ENCODE results near the gene AKR1B15. TPM values are rescaled to one million over a fixed set of nuclear protein-coding genes. Genes with fewer than 3 reads are reported as not detected.
"Not testable (repeated sequence)": the region's sequence is repeated elsewhere in the genome, so short reads cannot be mapped to it uniquely, and the experiment has no call there.

Gene AKR1B15
- total RNA-seq, 1 donor from 2014 or later, result not detected

DNA sequence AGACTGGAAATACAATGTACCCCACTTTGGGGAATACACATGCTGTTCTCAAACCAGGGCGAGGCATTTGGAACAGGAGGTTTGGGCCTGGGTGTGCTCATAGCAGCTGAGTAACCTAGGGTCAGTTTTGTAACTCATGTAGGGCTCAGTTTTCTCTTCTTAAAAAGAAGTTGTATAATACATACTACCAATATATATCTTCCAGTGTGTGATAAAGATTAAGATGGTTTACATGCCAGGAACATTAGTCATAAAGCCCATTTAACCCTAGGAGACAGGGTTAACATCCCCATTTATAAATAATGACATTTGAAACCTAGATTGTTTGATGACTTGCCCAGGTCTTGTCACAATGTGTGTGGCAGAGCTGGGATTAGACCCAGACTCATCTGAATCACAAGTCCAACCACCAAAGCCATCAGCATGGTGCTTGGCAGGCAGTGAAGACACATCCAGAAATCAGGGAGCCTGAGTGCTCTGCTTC, 15.6 kb upstream of the AKR1B15 start:
- H3K36me3 Mint-ChIP-seq (ENCODE audit: low read depth), result no peaks in the 10 kb centered on the region
- peaks cover 10% of the 10 kb centered on the region for H3K27me3 Mint-ChIP-seq (ENCODE audit: low read depth)
- no peak overlapping the region for H3K4me3 Mint-ChIP-seq
- no peak for DNase-seq (ENCODE audit: low read depth, low spot score)
- TF ChIP-seq CTCF (conservative IDR thresholded peaks at IDR 0.05), result no peak
- no peaks in the 10 kb centered on the region for H3K9me3 Mint-ChIP-seq
- H3K4me1 Mint-ChIP-seq, result no peaks in the 10 kb centered on the region
- no peak overlapping the region for H3K27ac Mint-ChIP-seq (ENCODE audit: unreplicated experiment)

DNA sequence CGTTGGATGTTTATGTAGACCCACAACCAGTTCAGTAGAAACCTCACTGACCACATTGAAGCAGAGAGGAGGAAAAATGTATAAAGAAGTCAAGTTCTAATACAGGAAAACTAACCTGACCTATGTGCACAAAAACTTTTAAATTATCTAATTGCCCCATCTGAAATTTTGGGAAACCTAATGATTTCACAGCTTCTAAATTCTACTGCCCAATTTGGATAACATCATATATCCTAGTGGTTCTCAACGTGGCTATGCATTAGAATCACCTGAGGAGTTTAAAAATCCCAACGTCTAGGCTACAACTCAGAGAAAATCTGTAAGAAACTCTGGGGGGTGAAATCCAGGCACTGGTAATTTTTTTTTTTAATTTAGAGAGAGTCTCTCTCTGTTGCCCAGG, 14.3 kb upstream of the AKR1B15 start:
- no peaks in the 10 kb centered on the region for H3K9me3 Mint-ChIP-seq
- no peaks in the 10 kb centered on the region for H3K4me1 Mint-ChIP-seq
- no peak overlapping the region for H3K4me3 Mint-ChIP-seq
- DNase-seq (ENCODE audit: low read depth, low spot score), result no peak
- H3K27ac Mint-ChIP-seq (ENCODE audit: unreplicated experiment), result no peak overlapping the region
- H3K27me3 Mint-ChIP-seq (ENCODE audit: low read depth), result peaks cover 8% of the 10 kb centered on the region
- TF ChIP-seq CTCF (conservative IDR thresholded peaks at IDR 0.05), result no peak
- H3K36me3 Mint-ChIP-seq (ENCODE audit: low read depth), result no peaks in the 10 kb centered on the region

DNA sequence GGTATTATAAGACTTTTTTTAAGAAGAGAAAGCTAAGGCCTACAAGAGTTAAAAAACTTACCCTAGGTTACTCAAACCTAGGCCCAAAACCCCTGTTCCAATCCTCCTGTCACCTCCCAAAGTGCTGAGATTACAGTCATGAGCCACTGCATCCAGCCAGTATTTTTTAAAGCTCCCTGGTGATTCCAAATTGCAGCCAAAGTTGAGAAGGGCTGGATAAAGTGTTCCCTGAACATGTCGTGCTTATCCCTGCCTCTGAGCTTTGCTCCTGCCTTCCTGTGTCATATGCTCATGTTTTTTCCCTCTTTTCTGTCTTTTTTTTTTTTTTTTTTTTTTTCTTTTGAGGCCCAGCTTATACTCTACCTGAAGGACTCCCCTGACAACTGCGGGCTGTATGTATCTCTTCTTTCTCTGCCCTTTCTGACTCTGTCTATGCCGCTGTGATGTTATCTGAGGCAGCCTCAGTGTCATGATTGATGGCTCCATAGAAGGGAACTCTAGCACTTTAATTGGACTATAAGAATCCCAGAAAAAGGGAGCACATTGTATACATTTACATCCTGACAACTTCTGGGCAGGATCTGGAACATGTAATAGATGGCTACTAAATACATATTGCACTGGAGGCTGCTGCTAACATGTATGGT, 13.5 kb upstream of the AKR1B15 start:
- no peak for DNase-seq (ENCODE audit: low read depth, low spot score)
- H3K27ac Mint-ChIP-seq (ENCODE audit: unreplicated experiment), result no peak overlapping the region
- peaks cover 7% of the 10 kb centered on the region for H3K27me3 Mint-ChIP-seq (ENCODE audit: low read depth)
- no peak overlapping the region for H3K4me3 Mint-ChIP-seq
- H3K36me3 Mint-ChIP-seq (ENCODE audit: low read depth), result no peaks in the 10 kb centered on the region
- H3K9me3 Mint-ChIP-seq, result no peaks in the 10 kb centered on the region
- no peak for TF ChIP-seq CTCF (conservative IDR thresholded peaks at IDR 0.05)
- no peaks in the 10 kb centered on the region for H3K4me1 Mint-ChIP-seq

GRCh38 chr7:134535919-134536299, 13.0 kb upstream of the AKR1B15 start:
- H3K36me3 Mint-ChIP-seq (ENCODE audit: low read depth), result no peaks in the 10 kb centered on the region

GRCh38 chr7:134536558-134536957, 12.4 kb upstream of the AKR1B15 start:
- not testable (repeated sequence) for H3K4me3 Mint-ChIP-seq; DNase-seq (ENCODE audit: low read depth, low spot score); H3K27ac Mint-ChIP-seq (ENCODE audit: unreplicated experiment); H3K9me3 Mint-ChIP-seq; H3K4me1 Mint-ChIP-seq; H3K36me3 Mint-ChIP-seq (ENCODE audit: low read depth)
- peaks cover 17% of the 10 kb centered on the region for H3K27me3 Mint-ChIP-seq (ENCODE audit: low read depth)

More at GRCh38 chr7:134535919-134536299, 13.0 kb upstream of the AKR1B15 start:
- no peak for DNase-seq (ENCODE audit: low read depth, low spot score)
- H3K27me3 Mint-ChIP-seq (ENCODE audit: low read depth), result peaks cover 10% of the 10 kb centered on the region
- H3K9me3 Mint-ChIP-seq, result no peaks in the 10 kb centered on the region
- no peak for TF ChIP-seq CTCF (conservative IDR thresholded peaks at IDR 0.05)
- H3K4me3 Mint-ChIP-seq, result no peak overlapping the region
- H3K4me1 Mint-ChIP-seq, result no peaks in the 10 kb centered on the region
- no peak overlapping the region for H3K27ac Mint-ChIP-seq (ENCODE audit: unreplicated experiment)

DNA sequence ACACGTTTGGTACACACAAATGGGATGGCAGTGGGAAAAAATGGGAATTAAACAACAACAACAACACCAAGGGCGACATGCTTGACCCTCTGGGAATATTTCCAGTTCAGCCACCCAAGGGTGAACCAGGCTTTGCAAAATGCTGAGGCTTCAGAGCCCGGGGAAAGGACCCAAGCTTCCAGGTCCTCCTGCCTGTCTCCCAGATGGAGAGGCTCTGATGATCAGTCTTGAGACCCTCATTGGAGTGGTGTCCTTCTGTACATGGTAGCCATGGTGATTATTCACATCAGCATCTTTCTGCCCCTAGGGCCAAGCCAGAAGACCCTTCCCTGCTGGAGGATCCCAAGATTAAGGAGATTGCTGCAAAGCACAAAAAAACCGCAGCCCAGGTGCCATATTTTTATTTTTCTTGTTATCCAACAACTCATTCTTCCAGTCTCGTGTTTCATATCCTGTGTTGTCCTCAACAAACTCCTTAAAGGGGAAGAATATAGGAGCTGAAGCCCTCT, 11.6 kb upstream of the AKR1B15 start:
- not testable (repeated sequence) for H3K4me1 Mint-ChIP-seq; DNase-seq (ENCODE audit: low read depth, low spot score); H3K36me3 Mint-ChIP-seq (ENCODE audit: low read depth); H3K4me3 Mint-ChIP-seq; H3K27ac Mint-ChIP-seq (ENCODE audit: unreplicated experiment); H3K9me3 Mint-ChIP-seq
- peaks cover 21% of the 10 kb centered on the region for H3K27me3 Mint-ChIP-seq (ENCODE audit: low read depth)
